Measurements from ENCODE around the gene MEN1.
A peak's percentile ranks its signal among the peaks of the same experiment; 100 is the strongest.

Gene MEN1

DNA sequence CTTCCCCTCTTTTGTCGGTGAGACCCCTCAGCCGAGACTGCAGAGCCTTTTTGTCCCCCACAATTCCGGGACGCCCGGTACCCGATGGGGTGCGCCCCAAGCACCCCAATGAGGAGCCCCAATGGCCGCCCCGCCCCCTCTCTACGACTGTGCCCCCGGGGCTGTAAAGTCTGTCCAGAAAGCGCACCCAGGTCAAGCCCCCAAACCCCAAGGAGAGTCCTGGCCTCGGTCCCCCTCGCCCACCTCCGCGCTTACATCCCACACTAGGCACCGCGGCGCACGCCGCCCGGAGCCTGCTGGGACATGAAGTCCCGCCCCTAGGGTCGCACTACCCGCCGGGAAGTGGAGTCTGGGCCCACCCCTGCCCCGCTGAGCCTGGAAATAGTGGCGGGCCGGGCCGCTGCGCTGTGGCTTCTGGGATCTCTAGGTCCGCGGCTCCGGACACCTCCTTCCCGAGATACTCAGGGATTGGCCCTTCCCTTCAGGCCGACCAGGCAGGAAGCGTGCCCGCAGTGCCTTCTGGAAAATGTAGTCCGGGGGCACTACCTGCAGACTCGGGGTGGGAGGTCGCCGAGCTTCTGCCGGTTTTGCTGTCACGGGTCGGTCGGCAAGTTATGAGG lies at the start of gene MEN1:
MEN1 (minus strand) TSS at position 281 of the 620 bp plus-strand sequence. CDS start 442 bp downstream, outside the sequence.
- no CpG with 5 or more reads among the region's 46 CpGs for WGBS (ENCODE audit: insufficient coverage, insufficient read length)
- Histone ChIP-seq H3K9me3 (ENCODE audit: control insufficient read depth, insufficient read depth, low read length) (no peaks in the 10 kb centered on the region), H3K27me3 (ENCODE audit: control insufficient read depth, insufficient read depth, low read length) (no peaks in the 10 kb centered on the region), H3K4me1 (ENCODE audit: control insufficient read depth, insufficient read depth, low read length) (no peaks in the 10 kb centered on the region), H3K27ac (ENCODE audit: low read length) (no peak within 1 kb of the TSS), H3K4me3 (ENCODE audit: low read length) (peak within 1 kb of the TSS; percentile 90), H3K36me3 (ENCODE audit: control insufficient read depth, insufficient read depth, low read length) (peaks cover 8% of the 10 kb centered on the region; the same call in 1 of the 2 replicates)
- DNase-seq (ENCODE audit: low read depth, low spot score), result peak; percentile 90

- Histone ChIP-seq H3K4me3 (ENCODE audit: low read length) (no peak overlapping the region), H3K27me3 (ENCODE audit: control insufficient read depth, insufficient read depth, low read length) (no peaks in the 10 kb centered on the region), H3K4me1 (ENCODE audit: control insufficient read depth, insufficient read depth, low read length) (peaks cover 7% of the 10 kb centered on the region; the same call in 1 of the 2 replicates), H3K9me3 (ENCODE audit: control insufficient read depth, insufficient read depth, low read length) (no peaks in the 10 kb centered on the region), H3K27ac (ENCODE audit: low read length) (no peak overlapping the region), H3K36me3 (ENCODE audit: control insufficient read depth, insufficient read depth, low read length) (peaks cover 7% of the 10 kb centered on the region)
- WGBS (ENCODE audit: insufficient coverage, insufficient read length), result no CpG with 5 or more reads among the region's 33 CpGs
- DNase-seq (ENCODE audit: low read depth, low spot score), result no peak
Observed at GRCh38 chr11:64859542-64860414, 49.4 kb upstream of the MEN1 start.

DNA sequence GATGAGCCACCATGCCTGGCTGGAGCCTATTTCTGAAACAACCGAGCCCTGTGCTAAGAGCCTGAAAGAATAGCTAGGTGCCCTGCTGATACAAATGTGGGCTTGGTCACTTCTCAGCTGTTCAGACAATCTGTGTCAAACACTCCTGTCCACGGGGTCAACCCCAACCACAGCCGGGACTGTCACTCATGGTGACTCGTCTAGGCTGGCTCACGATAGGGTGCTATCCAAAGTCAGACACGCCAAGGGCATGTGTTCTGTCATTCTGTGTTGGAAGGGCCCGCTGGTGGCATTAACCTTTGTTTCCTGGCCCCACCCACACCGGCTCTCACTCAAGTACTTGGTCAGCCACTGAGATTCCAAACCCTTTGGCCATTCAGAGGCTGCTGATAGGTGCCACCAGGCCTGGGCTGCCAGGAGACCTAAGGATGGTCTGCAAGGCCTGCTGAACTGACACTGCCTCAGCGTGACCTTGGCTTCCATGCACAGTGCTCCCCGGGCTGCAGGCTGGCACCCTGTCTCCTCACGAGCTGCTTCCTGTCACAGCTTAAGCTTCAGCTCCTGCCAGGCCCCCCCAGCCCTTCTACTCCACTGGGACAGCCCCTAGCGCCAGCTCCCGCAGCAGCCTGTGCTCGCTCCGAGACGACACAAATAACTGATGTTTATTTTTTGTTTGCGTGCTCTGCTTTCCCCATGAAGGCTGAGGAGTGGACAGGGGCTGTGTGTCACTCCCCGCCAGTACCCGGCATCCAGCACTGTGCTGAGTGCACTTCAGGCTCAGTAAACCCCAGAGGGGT lies 48.3 kb upstream of the MEN1 start:
- no CpG with 5 or more reads among the region's 19 CpGs for WGBS (ENCODE audit: insufficient coverage, insufficient read length)
- H3K27me3 ChIP-seq (ENCODE audit: control insufficient read depth, insufficient read depth, low read length), result no peaks in the 10 kb centered on the region
- H3K36me3 ChIP-seq (ENCODE audit: control insufficient read depth, insufficient read depth, low read length), result peaks cover 13% of the 10 kb centered on the region
- no peaks in the 10 kb centered on the region for H3K9me3 ChIP-seq (ENCODE audit: control insufficient read depth, insufficient read depth, low read length)
- H3K4me3 ChIP-seq (ENCODE audit: low read length), result no peak overlapping the region
- peaks cover 7% of the 10 kb centered on the region; the same call in 1 of the 2 replicates for H3K4me1 ChIP-seq (ENCODE audit: control insufficient read depth, insufficient read depth, low read length)
- no peak for DNase-seq (ENCODE audit: low read depth, low spot score)
- no peak overlapping the region for H3K27ac ChIP-seq (ENCODE audit: low read length)

DNA sequence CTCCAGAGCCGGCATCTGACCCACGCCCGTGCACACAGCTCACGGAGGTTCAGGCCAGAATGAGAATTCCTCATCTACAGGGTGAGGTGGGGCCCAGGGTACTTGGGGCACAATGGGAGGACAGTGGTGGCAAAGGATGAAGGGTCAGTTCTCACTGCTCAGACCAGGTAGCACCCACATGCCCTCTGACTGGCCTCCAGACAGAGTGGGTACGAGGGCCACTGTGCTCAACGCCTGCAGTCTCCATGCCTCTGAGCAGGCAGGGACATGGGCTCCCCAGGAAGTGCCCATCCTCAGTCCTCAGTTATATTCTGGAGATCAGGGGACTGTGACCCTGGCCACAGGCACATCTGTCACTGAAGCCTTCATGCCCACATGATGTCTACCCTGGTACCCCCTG lies 47.1 kb upstream of the MEN1 start:
- WGBS (ENCODE audit: insufficient coverage, insufficient read length), result no CpG with 5 or more reads among the region's 6 CpGs
- Histone ChIP-seq H3K9me3 (ENCODE audit: control insufficient read depth, insufficient read depth, low read length) (no peaks in the 10 kb centered on the region), H3K4me3 (ENCODE audit: low read length) (no peak overlapping the region), H3K36me3 (ENCODE audit: control insufficient read depth, insufficient read depth, low read length) (peaks cover 13% of the 10 kb centered on the region), H3K27ac (ENCODE audit: low read length) (no peak overlapping the region), H3K4me1 (ENCODE audit: control insufficient read depth, insufficient read depth, low read length) (no peaks in the 10 kb centered on the region), H3K27me3 (ENCODE audit: control insufficient read depth, insufficient read depth, low read length) (no peaks in the 10 kb centered on the region)
- DNase-seq (ENCODE audit: low read depth, low spot score), result no peak

DNA sequence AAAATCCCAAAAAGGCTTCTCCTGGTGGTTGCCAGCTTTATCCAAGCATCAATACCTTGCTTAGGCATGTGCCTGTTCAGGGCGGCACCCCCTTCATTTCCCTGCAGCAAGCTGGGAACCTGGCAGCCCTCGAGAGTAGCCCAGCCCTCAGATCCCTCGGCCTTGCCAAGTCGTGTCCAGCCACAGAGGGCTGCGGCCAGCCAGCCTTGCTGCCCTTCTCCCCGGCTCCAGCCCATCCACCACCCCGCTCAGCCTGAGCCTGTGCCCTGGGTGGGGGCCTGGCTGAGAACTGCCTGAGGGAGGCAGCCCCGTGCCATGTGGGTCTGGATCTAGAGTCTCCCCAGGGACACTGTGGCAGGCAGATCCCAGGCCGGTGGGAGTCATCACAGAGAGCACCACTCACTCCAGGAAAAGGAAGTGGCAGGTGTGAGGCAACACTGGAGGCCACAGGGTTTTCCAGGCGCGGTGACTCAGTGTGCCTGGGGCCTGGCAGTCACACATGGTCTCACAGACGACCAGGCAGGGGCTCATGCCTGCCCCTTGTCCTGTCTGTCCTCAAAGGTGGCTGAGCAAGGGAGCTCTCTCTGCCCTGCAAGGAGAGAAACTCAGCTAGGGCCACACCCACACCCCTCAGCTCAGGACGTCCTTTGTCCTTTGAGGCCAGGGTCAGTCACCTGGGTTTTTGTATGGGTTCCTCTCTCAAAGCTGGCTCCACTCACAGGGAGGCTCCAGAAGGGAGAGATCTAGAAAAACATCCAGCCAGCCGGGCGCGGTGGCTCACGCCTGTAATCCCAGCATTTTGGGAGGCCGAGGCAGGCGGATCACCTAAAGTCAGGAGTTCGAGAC lies 46.3 kb upstream of the MEN1 start:
- Histone ChIP-seq H3K4me1 (ENCODE audit: control insufficient read depth, insufficient read depth, low read length) (no peaks in the 10 kb centered on the region), H3K4me3 (ENCODE audit: low read length) (no peak overlapping the region), H3K27me3 (ENCODE audit: control insufficient read depth, insufficient read depth, low read length) (no peaks in the 10 kb centered on the region), H3K27ac (ENCODE audit: low read length) (no peak overlapping the region), H3K9me3 (ENCODE audit: control insufficient read depth, insufficient read depth, low read length) (no peaks in the 10 kb centered on the region), H3K36me3 (ENCODE audit: control insufficient read depth, insufficient read depth, low read length) (peaks cover 13% of the 10 kb centered on the region)
- WGBS (ENCODE audit: insufficient coverage, insufficient read length), result no CpG with 5 or more reads among the region's 20 CpGs
- DNase-seq (ENCODE audit: low read depth, low spot score), result no peak

DNA sequence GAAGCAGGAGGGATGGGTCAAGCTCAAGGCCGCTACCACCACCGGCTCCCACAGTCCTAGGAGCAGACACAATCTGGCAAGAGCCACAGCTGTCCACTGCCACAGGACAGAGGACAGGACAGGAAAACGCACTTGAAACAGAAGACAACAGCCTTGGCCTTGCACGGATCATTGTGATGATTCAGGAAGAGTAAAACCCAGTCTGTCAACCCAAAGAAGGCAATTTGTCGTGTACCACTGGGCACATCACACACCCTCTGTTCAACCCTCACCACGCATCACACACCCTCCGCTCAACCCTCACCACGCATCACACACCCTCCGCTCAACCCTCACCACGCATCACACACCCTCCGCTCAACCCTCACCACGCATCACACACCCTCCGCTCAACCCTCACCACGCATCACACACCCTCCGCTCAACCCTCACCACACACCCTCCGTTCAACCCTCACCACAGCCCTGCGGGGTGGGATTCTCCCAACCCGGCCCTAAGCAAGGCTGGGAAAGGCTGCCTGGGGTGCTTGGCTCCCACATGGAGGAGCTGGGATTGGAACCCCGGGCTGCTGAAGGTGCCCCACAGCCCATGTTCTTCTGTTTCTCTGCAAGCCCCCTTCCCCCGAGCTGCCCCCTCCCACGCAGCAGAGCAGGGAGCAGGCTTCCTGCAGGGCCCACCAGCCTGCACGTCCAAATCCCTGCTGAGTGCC lies 45.4 kb upstream of the MEN1 start:
- H3K36me3 ChIP-seq (ENCODE audit: control insufficient read depth, insufficient read depth, low read length), result peaks cover 13% of the 10 kb centered on the region

GRCh38 chr11:64854534-64855502 lies 44.5 kb upstream of the MEN1 start:
- Histone ChIP-seq H3K4me1 (ENCODE audit: control insufficient read depth, insufficient read depth, low read length) (peaks cover 2% of the 10 kb centered on the region; the same call in 1 of the 2 replicates), H3K4me3 (ENCODE audit: low read length) (no peak overlapping the region), H3K36me3 (ENCODE audit: control insufficient read depth, insufficient read depth, low read length) (peaks cover 13% of the 10 kb centered on the region), H3K27me3 (ENCODE audit: control insufficient read depth, insufficient read depth, low read length) (no peaks in the 10 kb centered on the region), H3K9me3 (ENCODE audit: control insufficient read depth, insufficient read depth, low read length) (no peaks in the 10 kb centered on the region), H3K27ac (ENCODE audit: low read length) (no peak overlapping the region)
- no CpG with 5 or more reads among the region's 45 CpGs for WGBS (ENCODE audit: insufficient coverage, insufficient read length)
- no peak for DNase-seq (ENCODE audit: low read depth, low spot score)

More for the DNA sequence above, 45.4 kb upstream of the MEN1 start:
- H3K27me3 ChIP-seq (ENCODE audit: control insufficient read depth, insufficient read depth, low read length), result no peaks in the 10 kb centered on the region
- no peak overlapping the region for H3K4me3 ChIP-seq (ENCODE audit: low read length)
- no peak for DNase-seq (ENCODE audit: low read depth, low spot score)
- no peak overlapping the region for H3K27ac ChIP-seq (ENCODE audit: low read length)
- 100% methylated on average over 4 of the region's 22 CpGs for WGBS (ENCODE audit: insufficient coverage, insufficient read length)
- no peaks in the 10 kb centered on the region for H3K9me3 ChIP-seq (ENCODE audit: control insufficient read depth, insufficient read depth, low read length)
- peaks cover 2% of the 10 kb centered on the region; the same call in 1 of the 2 replicates for H3K4me1 ChIP-seq (ENCODE audit: control insufficient read depth, insufficient read depth, low read length)

DNA sequence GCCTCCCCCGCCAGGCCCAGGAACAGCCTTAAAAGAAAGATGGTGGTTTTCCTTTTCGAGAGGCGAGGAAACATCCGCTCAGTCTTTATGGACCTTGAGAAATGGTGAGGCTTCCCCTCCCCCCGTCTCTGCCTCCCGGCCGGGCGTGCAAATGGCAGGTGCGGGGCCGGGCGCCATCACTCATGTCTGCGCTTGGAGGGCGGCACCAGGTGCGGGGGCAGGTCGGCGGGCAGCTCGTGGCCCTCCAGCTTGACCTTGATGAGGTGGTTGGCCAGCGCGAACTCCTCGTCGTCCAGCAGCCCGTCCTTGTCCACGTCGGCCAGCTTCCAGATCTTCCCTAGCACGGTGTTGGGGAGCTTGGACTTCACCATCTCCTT lies 43.8 kb upstream of the MEN1 start:
- DNase-seq (ENCODE audit: low read depth, low spot score), result no peak
- no CpG with 5 or more reads among the region's 25 CpGs for WGBS (ENCODE audit: insufficient coverage, insufficient read length)
- Histone ChIP-seq H3K27me3 (ENCODE audit: control insufficient read depth, insufficient read depth, low read length) (no peaks in the 10 kb centered on the region), H3K4me3 (ENCODE audit: low read length) (no peak overlapping the region), H3K4me1 (ENCODE audit: control insufficient read depth, insufficient read depth, low read length) (peaks cover 2% of the 10 kb centered on the region; the same call in 1 of the 2 replicates), H3K9me3 (ENCODE audit: control insufficient read depth, insufficient read depth, low read length) (no peaks in the 10 kb centered on the region), H3K36me3 (ENCODE audit: control insufficient read depth, insufficient read depth, low read length) (peaks cover 13% of the 10 kb centered on the region), H3K27ac (ENCODE audit: low read length) (no peak overlapping the region)
